Activated gamma-delta T cell treated with anti-CD3 and anti-CD28 coated beads, Interleukin-2, amount 50 U/mL, for 16 hours (primary cell): ENCODE measurements around the gene DIAPH2.

Experiments
- DNase-seq: peaks from one replicate; pipeline ENCODE4 v3.0.0-alpha.2; 2020; ENCODE audit warnings: low read depth

DIAPH2 gene

DNA sequence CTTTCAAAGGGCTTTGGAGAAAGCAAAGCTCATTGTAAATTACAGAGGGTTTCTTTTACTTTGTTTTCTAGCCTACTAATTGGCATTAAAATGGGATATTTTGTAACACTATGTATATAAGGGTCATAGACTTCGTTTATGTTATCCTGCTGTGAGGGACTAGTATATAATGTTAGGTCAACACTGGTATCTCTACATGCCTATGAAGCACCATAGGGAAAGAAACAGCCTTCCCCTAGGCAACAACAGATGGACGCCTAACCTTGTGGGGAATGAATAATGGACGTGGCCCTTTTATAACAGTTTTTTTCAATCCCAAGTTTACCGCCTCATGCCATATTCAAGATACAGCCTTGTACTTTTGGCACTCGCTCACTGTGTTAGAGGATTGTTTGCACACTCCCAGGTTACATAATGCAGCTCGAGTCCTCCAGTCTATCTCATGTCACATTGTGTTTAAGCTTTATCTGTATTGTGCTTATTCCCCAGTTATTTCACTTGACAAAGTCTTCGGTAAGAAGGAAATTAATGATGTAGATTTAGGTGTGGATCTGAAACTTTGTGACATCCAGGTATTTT, 910.1 kb downstream of the DIAPH2 start:
- DNase-seq: no peak

DNA sequence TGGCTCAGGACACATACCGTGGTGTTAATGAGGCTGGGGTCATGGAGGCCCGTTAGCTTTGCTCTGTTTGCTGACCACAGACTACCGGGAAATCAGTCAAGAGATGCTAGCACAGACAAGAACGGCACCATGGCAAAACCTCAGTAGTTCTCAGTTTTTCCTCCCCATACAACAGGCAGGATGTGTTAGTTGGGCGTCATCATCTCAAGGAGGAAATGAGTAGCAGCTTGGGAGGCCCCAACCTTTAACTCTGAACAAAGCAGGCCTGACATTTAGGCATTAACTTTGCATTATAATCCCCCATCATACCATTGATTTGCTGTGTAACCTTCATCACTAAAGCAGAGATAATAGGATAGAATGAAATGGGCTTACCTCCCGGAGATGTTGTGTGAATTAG, 913.3 kb downstream of the DIAPH2 start:
- DNase-seq: no peak

DNA sequence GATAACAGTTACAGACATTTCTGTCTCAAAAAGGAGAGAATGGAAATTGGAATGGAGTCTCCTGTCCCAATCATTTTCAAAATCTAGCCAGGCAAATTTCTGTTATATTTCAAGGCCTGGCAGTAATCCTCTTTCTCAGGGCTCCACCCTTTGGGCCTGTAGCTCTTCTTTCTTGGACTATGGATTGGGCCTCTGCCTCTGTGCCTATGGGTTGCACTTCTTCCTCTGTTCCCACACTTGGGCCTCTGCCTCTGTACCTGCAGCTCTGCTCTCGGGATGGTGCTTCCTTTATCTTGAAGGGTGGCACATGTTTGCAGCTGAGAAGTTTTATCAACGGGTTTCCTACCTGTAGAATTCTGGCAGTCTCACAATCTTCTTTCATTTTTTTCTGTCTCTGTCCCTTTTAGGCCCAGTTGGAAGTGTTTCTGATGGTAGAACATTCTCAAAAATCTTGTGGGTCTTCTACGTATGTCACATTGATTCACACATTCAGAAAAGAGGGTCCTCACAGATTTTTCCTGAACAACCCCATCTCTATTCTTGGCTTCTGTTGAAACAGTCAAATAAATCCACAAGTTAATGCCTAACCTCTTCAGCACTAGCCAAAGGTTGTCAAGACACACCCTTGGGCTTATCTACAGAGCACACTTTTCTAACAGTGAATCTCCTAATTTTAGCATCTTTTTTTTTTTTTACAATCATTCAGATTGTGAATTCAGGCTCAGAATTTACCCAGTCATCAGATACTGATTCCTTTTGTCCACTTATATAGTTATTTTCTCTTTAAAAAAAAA, 918.0 kb downstream of the DIAPH2 start:
- no peak for DNase-seq

DNA sequence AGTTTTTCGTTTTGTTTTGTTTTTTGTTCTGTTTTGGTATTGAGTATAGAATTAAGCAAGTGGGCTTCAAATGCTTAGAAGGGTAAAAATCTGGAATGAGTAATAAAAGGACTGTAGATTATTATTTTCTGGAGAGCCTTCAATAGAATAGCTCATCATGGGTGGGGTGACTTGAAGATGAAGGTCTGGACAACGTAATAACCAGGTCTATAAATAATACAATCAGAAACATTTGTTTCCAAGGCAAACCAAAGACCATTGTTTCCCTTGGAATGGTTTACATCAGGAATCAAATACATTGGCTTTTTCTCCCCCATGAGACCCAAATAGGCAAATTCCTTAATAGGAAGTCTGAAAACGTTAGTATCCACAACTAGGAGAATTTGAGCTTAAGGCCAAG, 920.6 kb downstream of the DIAPH2 start:
- DNase-seq: no peak

DNA sequence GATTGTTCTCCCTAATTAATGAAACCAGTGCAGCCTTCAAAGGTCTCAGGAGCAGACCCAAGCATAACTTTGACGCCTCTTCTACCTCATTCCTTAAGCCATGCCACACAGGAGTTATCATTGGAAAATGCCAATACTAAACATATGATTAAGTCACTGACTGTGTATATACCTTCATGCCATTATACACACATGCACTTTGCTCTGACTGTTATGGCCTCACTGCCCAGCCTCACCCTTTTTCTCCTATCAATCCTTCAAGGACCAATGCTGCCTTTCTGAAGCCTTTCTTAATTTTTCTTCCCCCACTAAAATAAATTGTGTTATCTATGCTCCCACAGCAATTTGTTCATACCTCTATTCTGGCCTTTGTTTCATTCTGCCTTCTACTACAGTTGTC, 924.7 kb downstream of the DIAPH2 start:
- no peak for DNase-seq

DNA sequence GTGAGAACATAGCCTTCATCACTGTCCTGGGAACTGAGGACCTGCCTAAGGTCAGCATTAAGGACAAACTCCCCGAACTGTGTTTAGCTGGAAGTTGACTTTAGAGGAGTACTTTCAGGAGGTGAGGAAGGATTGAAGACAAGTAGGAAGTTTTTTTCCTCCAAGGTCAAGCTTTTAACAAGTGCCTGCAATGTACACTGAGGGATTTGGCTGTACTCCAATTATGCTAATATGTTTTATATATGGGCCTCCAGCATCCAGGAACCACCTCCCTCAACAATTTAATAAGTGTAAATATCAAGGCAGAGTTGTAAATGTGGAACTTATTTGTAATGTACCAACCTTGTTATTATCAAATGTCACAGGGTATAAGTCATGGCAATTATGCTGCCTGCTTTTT, 925.3 kb downstream of the DIAPH2 start:
- no peak for DNase-seq

DNA sequence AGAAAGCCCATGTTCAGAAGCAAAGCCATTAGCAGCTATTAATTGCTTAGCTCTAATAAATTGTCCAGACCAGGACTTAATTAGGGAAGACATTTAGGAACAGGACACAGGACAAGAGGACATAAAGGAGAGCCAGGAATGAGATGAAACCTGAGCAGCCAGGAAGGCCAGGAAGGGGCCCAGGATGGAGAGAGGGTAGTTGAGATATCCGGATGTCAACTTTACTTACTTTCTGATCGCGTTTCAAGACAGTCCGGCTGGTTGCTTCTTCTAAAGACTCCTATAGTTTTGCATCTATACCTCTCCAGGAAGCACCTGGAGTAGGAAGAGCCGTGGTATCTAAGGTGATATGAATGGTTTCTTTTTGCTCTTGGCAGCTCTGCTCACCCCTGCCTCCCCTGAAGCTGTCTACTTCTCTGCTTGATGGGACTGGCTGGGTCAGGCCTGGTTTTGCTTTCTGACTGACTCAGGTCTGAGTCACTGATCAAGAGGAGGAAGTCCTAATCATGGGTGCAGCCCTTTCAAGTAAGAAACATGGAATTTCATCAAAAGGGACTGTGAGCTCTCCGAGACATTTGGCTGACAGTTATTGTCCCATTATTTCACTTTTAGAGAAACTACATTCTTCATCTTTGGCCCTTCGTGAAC, 932.4 kb downstream of the DIAPH2 start:
- no peak for DNase-seq

DNA sequence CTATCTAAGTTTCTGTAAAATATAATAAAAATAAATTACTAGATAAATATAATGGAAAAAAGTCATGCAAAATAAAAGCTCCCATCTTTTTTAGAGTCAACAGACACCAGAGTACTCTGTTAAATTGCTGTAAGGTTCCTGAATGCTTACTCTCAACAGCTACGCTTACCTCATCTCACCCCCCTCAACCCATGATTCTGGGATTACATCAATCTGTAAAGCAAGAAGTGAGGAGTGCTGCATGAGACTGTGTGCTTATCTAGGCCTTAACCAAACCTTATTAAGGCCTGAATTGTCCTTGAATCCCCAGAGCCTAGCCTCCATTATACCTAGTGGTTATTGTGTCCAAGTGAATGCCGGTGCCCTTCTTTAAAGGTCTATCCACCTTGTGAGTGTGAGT, 934.9 kb downstream of the DIAPH2 start:
- no peak for DNase-seq

DNA sequence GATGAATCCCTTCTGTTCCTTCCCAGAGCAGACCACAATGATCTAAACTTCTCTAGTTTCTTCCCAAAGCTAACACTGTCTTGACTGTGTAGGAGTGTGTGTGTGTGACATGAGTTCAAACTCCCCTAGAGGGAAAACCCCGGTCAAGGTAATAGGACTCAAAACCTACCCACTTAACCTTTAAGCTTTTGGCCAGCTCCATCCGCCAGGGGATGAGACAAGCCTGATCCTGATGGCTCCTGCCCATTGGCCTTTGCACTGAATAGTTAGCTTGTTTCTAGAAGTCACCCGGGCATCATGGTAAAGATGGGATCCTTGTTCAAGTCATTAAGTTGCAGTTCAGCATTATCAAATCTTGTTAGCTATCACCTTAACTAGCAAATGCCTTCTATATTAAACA, 937.5 kb downstream of the DIAPH2 start:
- no peak for DNase-seq

DNA sequence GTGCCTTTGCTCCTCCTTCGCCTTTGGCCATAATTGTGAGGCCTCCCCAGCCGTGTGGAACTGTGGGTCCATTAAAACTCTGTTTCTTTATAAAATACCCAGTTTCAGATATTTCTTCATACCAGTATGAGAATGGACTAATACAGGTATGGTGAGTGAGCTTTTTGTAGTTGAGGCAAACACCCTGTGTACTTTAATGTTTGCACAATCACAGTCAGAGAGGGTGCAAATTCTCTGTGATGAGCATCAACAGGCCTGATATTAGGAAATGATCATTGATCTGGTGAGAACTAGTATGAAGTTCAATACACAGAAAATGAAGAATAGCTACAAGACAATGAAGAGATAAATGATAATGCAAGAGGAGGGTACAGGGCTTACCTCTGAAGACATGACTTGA, 943.7 kb downstream of the DIAPH2 start:
- DNase-seq: no peak

DNA sequence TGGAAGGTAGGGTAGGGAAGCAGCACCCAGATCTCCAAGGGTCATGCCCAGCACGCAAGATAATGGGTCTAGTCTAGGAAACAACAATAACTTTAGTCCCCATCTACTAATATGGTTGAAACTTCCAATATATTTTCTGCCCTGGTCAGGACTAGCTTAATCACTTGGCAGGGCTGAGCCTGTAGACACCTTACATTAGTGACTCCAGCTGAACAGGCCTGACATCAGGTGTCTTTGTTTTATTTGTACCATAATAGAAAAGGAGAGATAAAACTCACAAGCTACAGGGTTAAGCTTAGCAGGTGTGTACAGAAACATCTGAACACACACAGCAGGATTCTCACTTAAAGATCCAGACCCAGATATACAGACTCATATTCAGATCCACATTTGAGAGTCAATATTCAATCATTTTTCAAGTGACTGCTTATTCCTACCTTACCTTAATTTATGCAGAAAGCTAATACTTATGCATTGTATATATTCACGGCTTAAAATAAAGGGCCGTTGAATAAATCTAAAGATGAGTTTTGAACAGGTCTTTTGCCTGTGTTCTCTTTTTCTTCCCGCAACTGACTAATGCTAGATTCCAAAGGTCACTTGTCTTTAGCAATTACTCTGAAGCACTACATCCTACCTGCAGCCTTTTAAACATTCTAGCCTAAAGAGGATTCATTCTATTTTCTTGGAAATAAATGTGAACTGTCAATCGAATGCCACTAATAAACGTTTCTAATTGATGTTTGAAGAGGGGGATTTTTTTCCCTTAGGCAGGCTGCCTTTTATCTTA, 944.4 kb downstream of the DIAPH2 start:
- no peak for DNase-seq

DNA sequence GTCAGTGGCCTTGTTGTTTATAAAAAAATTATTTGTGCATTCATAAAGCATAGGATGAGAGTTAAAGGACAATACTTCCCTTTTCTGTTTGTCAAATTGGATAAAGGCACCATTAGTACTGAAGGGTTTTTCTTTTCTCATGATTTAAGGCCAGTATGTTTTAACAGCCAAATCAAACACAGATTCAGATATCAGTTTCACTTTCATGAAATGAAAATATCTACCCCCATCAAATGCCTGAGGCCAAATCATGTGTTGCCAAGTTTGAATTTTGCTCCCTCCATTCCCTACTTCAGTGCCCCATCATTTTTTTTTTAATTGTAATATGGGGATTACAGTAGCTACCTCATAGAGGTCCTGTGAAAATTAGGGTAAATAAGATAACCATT, 944.9 kb downstream of the DIAPH2 start:
- no peak for DNase-seq

DNA sequence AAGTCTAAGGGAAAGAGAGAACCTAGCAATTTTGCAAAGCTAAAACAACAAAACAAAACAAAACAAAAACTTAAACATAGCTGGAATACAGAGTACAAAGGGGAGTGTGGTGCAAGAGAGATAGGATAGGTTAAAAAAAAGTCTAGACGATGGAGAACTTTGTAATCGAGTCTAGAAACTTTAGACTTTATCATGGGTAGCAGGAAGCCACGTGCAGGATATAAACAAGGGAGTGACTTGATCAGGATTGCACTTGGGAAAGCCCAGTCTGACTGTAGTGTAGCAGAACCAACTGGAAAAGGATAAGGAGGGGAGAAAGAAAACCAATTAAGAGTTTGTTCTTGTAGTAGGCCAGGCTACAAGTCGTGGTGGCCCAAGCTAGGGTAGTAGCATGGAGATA, 949.2 kb downstream of the DIAPH2 start:
- no peak for DNase-seq

DNA sequence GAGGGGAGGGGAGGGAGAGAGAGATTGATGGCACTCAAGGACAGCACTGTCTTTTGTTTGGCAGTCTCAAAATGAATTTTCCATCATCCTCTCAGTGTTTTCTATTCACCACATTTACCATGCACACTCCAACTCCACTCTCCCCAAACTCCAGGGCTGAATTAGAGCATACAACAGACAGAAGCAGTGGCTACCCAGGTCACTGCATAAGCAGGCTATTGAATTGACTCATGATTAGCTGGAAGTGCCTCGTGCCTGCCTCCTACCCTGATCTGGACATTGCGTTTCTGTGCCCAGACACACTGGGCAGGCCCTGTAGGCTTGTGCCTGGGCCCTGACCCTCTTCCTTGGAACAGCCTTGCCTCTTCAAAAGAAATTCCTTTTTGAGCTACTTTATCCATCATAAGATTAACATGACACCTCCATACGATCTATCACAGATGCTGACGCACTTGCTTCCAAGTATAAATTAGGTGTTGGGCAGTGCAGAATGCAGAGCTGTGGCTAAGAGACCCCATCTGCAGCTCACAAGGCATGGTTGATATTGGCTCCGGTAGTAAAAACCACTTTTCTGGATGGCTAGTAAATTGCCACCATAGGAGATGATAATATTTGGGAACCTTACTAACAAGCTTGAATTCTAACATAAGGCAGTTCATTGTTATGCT, 952.0 kb downstream of the DIAPH2 start:
- no peak for DNase-seq

DNA sequence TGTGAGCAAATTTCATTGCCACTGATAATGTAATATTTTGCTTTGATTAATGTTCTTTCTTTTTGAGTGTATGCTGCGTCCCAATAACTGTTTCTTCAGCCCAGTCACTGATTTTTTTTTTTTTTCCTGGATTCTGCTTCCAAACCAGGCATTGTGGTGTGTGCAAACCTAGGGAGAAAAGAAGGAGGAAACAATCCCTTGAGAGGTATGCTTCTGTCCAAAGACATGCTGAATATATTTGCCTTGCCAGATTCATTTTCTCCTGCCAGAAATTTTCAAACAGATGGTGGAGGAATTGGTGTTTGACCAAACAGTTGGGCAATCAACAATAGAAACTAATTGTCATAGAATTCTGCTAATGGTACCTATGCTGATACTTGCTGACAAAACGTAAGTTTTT, 952.6 kb downstream of the DIAPH2 start:
- DNase-seq: no peak

DNA sequence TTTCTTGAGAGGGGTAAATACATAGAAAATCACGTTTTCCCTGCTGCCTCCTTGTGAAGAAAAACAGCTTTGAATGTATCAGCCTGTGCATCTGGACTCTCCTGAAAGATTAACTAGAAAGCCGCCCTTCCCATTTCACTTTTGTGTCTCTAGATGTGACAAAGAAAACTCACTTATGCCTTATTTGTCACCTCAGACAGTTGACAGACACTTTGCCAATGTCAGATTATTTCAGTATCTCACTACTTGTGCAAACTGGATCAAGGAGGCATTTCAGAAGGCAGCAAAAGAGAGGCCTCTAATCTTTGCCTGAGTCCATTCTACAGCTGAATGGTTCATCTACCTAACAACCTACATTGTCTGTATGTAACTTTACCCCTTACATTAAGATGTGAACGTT, 954.0 kb downstream of the DIAPH2 start:
- no peak for DNase-seq

DNA sequence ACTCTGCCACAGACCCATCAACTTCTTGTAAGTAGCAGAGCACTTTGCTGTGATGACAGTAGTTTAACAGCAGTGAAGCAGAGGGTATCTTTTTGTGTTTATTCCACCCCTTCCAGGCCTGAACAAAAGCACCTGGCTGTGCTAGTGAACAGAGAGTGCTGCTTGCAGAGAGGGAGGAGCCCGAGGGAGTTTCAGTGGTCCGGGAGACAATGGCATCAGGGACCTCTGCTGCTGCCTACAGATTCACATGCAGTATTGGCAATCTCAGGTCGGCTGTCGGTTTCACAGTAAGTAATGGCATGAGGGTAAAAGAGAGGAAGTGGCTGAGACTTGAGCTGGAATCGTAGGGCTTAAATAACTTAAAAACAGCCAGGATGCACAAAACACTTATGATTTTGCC, 954.9 kb downstream of the DIAPH2 start:
- DNase-seq: no peak
